Keratinocyte (primary cell): ENCODE measurements around the gene HSF4. TPM values are rescaled to one million over a fixed set of nuclear protein-coding genes. Genes with fewer than 3 reads are reported as not detected.
A peak's percentile ranks its signal among the peaks of the same experiment; 100 is the strongest.

ENCODE experiments used
- DNase-seq: peaks from one replicate; pipeline ENCODE4 v3.0.0-alpha.2; 2011; ENCODE audit warnings: low read depth, missing footprints, low spot score
- FAIRE-seq: peaks from 2 replicates; lab custom pipeline; 2011; peaks lifted over from hg19 to GRCh38; lab: Jason Lieb, UNC
- H2AFZ ChIP-seq: 2 replicates; pipeline ENCODE4 v1.6.0; 2012; ENCODE audit warnings: low read length, control low read depth, inconsistent platforms; ENCODE audit not compliant: control insufficient read depth
- H3K27ac ChIP-seq: 2 replicates; pipeline ENCODE4 v1.5.1; 2011; ENCODE audit warnings: low read length; ENCODE audit not compliant: control insufficient read depth, insufficient read depth
- H3K27me3 ChIP-seq: 3 replicates; pipeline ENCODE4 v1.6.0; 2011; ENCODE audit warnings: low read length; ENCODE audit not compliant: control insufficient read depth, insufficient read depth; ENCODE audit errors: extremely low read depth
- H3K36me3 ChIP-seq, 2 experiments: 2 replicates in 1 of 2; 3 replicates in 1 of 2; pipeline ENCODE4 v1.5.1; 2011; ENCODE audit warnings: low read length in 2 of 2, mild to moderate bottlenecking in 1 of 2; ENCODE audit not compliant: control insufficient read depth in 2 of 2, insufficient read depth in 2 of 2; ENCODE audit errors: extremely low read depth in 1 of 2
- H3K4me1 ChIP-seq: 3 replicates; pipeline ENCODE4 v1.5.1; 2011; ENCODE audit warnings: low read length; ENCODE audit not compliant: control insufficient read depth, insufficient read depth; ENCODE audit errors: extremely low read depth
- H3K4me2 ChIP-seq: 3 replicates; pipeline ENCODE4 v1.6.0; 2011; ENCODE audit warnings: low read depth, low read length; ENCODE audit not compliant: control insufficient read depth, insufficient read depth; ENCODE audit errors: extremely low read depth
- H3K4me3 ChIP-seq, 3 experiments: fragments of 200-600 bp in 1 of 3; sonication (generic) in 1 of 3; 2 replicates in 2 of 3; 3 replicates in 1 of 3; pipeline ENCODE4 v1.5.1; 2011 to 2016; ENCODE audit warnings: low read length in 3 of 3, mild to moderate bottlenecking in 3 of 3, control low read depth in 2 of 3, inconsistent platforms in 1 of 3, low read depth in 1 of 3, mixed read lengths in 1 of 3, mixed run types in 1 of 3, moderate library complexity in 1 of 3; ENCODE audit not compliant: control insufficient read depth in 2 of 3, insufficient read depth in 2 of 3; ENCODE audit errors: extremely low read depth in 1 of 3
- H3K79me2 ChIP-seq: 2 replicates; pipeline ENCODE4 v1.6.0; 2012; ENCODE audit warnings: low read length; ENCODE audit not compliant: control insufficient read depth, insufficient read depth
- H3K9ac ChIP-seq: 3 replicates; pipeline ENCODE4 v1.6.0; 2011; ENCODE audit warnings: low read length; ENCODE audit not compliant: control insufficient read depth, insufficient read depth; ENCODE audit errors: extremely low read depth
- H3K9me1 ChIP-seq: 3 replicates; pipeline ENCODE4 v1.6.0; 2011; ENCODE audit warnings: low read length; ENCODE audit not compliant: control insufficient read depth, insufficient read depth; ENCODE audit errors: extremely low read depth
- H3K9me3 ChIP-seq: 2 replicates; pipeline ENCODE4 v1.5.1; 2012; ENCODE audit warnings: low read depth, low read length; ENCODE audit not compliant: control insufficient read depth
- H4K20me1 ChIP-seq: 3 replicates; pipeline ENCODE4 v1.6.0; 2011; ENCODE audit warnings: low read length; ENCODE audit not compliant: control insufficient read depth, insufficient read depth; ENCODE audit errors: extremely low read depth
- CTCF ChIP-seq, 3 experiments: IDR thresholded peaks in 1 of 3; conservative IDR thresholded peaks in 1 of 3; optimal IDR thresholded peaks in 1 of 3; 2 replicates in 2 of 3; 3 replicates in 1 of 3; pipeline versions ENCODE3 to v1.5.1; 2011; ENCODE audit warnings: low read length in 3 of 3, mild to moderate bottlenecking in 3 of 3, moderate library complexity in 2 of 3, control low read depth in 1 of 3, inconsistent platforms in 1 of 3; ENCODE audit not compliant: insufficient read depth in 2 of 3; ENCODE audit errors: extremely low read depth in 1 of 3
- EZH2 ChIP-seq: IDR thresholded peaks from one replicate; pipeline ENCODE4 v1.6.1; 2012; ENCODE audit warnings: inconsistent platforms, mild to moderate bottlenecking, low read length, moderate library complexity
- dilution Hi-C: fragments of 300-500 bp; cut with MboI; formaldehyde crosslinking; loops from one replicate; pipeline ENCODE4 v1.7.0; 2020; ENCODE audit warnings: low sequenced_read_pairs; ENCODE audit not compliant: extremely low pct_ligation_motif_present
- polyA minus RNA-seq, 3 experiments: library from RNA; depleted of rRNA, polyadenylated mRNA; stranded (reverse); fragments of >200 nt; gene quantifications; 1 replicate in 1 of 3; 2 replicates in 1 of 3; 3 replicates in 1 of 3; pipeline ENCODE4 v1.2.3, GENCODE V29; 2011
- polyA plus RNA-seq, 5 experiments: library from polyadenylated mRNA; depleted of rRNA in 3 of 5; stranded (reverse) in 3 of 5; stranded (forward) in 1 of 5; unstranded in 1 of 5; fragments of >200 nt; gene quantifications; 1 replicate in 1 of 5; 2 replicates in 3 of 5; 3 replicates in 1 of 5; pipeline versions ENCODE4 v1.2.1 to v1.2.3, GENCODE V29; 2011 to 2012; ENCODE audit warnings: missing spikeins in 2 of 5, low read depth in 1 of 5, low replicate concordance in 1 of 5

Gene HSF4
- 4.3 to 10.7 TPM (median 4.9 TPM) in 3 replicates for polyA plus RNA-seq
- 7.2 TPM for polyA plus RNA-seq (2011; ENCODE audit: low read depth)
- polyA plus RNA-seq (2011; cell fraction: cytosol; rRNA removed) = 0.69 and 0.79 TPM in 2 replicates
- polyA plus RNA-seq (2011; cell fraction: nucleus; rRNA removed) = 63.1 and 85.5 TPM in 2 replicates
- polyA plus RNA-seq (2012; ENCODE audit: low replicate concordance) = 5.2 and 10.5 TPM in 2 replicates
- 3.3 to 6.5 TPM (median 3.7 TPM) in 3 replicates for polyA minus RNA-seq
- 5.0 TPM for polyA minus RNA-seq (2011; cell fraction: cytosol; rRNA and poly(A)+ RNA removed)
- 5.1 and 7.1 TPM in 2 replicates for polyA minus RNA-seq (2011; cell fraction: nucleus; rRNA and poly(A)+ RNA removed)

- no peak for TF ChIP-seq EZH2
- no peak for TF ChIP-seq CTCF (optimal IDR thresholded peaks at IDR 0.05 in 1 of 3, IDR thresholded peaks at IDR 0.05 in 1 of 3, conservative IDR thresholded peaks at IDR 0.05 in 1 of 3; ENCODE audit: extremely low read depth in 1 of 3, insufficient read depth in 2 of 3, low read length in 3 of 3)
- Histone ChIP-seq H3K27ac (no peak within 1 kb of the TSS), H3K79me2 (no peaks in the 10 kb centered on the region), H3K27me3 (peaks cover 7% of the 10 kb centered on the region), H3K36me3 (no peaks in the 10 kb centered on the region), H2AFZ (peak within 1 kb of the TSS; percentile 36), H4K20me1 (no peaks in the 10 kb centered on the region), H3K4me2 (peak within 1 kb of the TSS; percentile 65), H3K9me1 (no peaks in the 10 kb centered on the region), H3K9me3 (no peaks in the 10 kb centered on the region), H3K9ac (no peak within 1 kb of the TSS), H3K4me1 (peaks cover 25% of the 10 kb centered on the region), H3K4me3 (peak within 1 kb of the TSS in 2 of 3 experiments; percentile 16 to 56)
- dilution Hi-C loops = no loop called here
- DNase-seq (no peak), FAIRE-seq (no peak)
Measured at GRCh38 chr16:67164599-67165061, at the start of gene HSF4. Gene HSF4 (plus strand): TSS chr16:67164745. CDS start chr16:67164812, 67 bp downstream.

GRCh38 chr16:67114793-67115192, 49.8 kb upstream of the HSF4 start:
- Histone ChIP-seq H3K4me2 (no peak overlapping the region), H3K79me2 (peaks cover 78% of the 10 kb centered on the region), H3K27ac (no peak overlapping the region), H3K9ac (no peak overlapping the region), H3K36me3 (peaks cover 1 to 6% of the 10 kb centered on the region in 2 experiments), H3K4me3 (no peak overlapping the region), H3K4me1 (peaks cover 23% of the 10 kb centered on the region), H3K9me3 (no peaks in the 10 kb centered on the region), H2AFZ (no peak overlapping the region), H3K9me1 (peaks cover 5% of the 10 kb centered on the region), H4K20me1 (no peaks in the 10 kb centered on the region), H3K27me3 (no peaks in the 10 kb centered on the region)
- no peak for FAIRE-seq
- no peak for DNase-seq
- dilution Hi-C loops = no loop called here
- TF ChIP-seq CTCF (optimal IDR thresholded peaks at IDR 0.05 in 1 of 3, IDR thresholded peaks at IDR 0.05 in 1 of 3, conservative IDR thresholded peaks at IDR 0.05 in 1 of 3; ENCODE audit: extremely low read depth in 1 of 3, insufficient read depth in 2 of 3, low read length in 3 of 3) = no peak
- TF ChIP-seq EZH2 = no peak
